NB4 (cell line): ENCODE data around the gene SRC.

Experiments used
- MYC ChIP-seq: IDR thresholded peaks from 2 replicates; pipeline ENCODE4 v1.6.1; 2011; ENCODE audit warnings: low read depth, low read length
- POLR2A ChIP-seq: IDR thresholded peaks from 2 replicates; pipeline ENCODE4 v1.6.1; 2011; ENCODE audit warnings: mild to moderate bottlenecking; ENCODE audit not compliant: insufficient read length; ENCODE audit errors: extremely low read depth
- TF ChIP-seq, protein P1 (sequence below): IDR thresholded peaks from one replicate; pipeline ENCODE4 v1.5.1; 2012; ENCODE audit warnings: low read depth, low read length
- TF ChIP-seq, protein P2 (sequence below): IDR thresholded peaks from 2 replicates; pipeline ENCODE4 v1.6.1; 2011; ENCODE audit warnings: low read depth, low read length

DNA sequence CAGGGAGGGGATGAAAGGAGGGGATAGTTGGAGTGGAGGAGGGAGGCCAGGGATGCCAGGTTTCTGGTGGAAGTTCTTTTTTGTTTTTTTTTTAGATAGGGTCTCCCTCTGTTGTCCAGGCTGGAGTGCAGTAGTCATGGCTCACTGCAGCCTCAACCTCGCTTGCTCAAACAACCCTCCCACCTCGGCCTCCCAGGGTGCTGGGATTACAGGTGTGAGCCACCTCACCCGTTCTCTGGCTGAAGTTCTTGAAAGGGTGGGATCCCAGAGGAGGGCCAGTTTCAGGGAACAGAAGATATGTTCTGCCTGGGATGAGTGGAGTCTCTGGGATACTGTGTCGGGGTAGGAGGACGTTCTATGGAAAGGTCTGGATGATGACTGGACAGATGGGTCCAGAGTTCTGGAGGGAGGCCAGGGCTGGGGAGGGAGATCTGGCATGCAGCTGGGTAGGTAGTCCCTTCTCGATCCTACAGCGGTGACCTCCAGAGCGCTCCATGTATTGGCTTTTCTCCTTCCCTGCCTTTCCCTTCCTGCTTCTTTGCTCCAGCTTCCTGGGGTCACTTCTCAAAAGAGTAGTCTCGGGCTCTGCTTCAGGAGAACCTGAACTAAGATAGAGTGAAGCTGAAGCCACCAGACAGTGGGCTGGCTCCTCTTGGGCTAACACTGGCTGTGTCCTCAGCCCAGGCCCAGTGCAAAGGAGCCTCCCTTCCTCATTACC is 12.7 kb upstream of the SRC start:
- TF ChIP-seq, protein P1, sequence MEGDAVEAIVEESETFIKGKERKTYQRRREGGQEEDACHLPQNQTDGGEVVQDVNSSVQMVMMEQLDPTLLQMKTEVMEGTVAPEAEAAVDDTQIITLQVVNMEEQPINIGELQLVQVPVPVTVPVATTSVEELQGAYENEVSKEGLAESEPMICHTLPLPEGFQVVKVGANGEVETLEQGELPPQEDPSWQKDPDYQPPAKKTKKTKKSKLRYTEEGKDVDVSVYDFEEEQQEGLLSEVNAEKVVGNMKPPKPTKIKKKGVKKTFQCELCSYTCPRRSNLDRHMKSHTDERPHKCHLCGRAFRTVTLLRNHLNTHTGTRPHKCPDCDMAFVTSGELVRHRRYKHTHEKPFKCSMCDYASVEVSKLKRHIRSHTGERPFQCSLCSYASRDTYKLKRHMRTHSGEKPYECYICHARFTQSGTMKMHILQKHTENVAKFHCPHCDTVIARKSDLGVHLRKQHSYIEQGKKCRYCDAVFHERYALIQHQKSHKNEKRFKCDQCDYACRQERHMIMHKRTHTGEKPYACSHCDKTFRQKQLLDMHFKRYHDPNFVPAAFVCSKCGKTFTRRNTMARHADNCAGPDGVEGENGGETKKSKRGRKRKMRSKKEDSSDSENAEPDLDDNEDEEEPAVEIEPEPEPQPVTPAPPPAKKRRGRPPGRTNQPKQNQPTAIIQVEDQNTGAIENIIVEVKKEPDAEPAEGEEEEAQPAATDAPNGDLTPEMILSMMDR, result no peak
- TF ChIP-seq, protein P2, sequence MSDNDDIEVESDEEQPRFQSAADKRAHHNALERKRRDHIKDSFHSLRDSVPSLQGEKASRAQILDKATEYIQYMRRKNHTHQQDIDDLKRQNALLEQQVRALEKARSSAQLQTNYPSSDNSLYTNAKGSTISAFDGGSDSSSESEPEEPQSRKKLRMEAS, result no peak
- TF ChIP-seq MYC (no peak), POLR2A (no peak)
